Stimulated activated CD4-positive, alpha-beta T cell treated with anti-CD3 and anti-CD28 coated beads, Interleukin-1b, Interleukin-23, amount 100 ng/mL, for 24 hours (primary cell): Measurements from ENCODE around the gene PHF2.

Experiments
- DNase-seq, 4 experiments: peaks; one replicate each; pipeline ENCODE4 v3.0.0-alpha.2; 2020; ENCODE audit warnings: low read depth in 4 of 4, low spot score in 1 of 4

Gene PHF2

GRCh38 chr9:93649610-93650261 is 73.4 kb downstream of the PHF2 start:
- DNase-seq, result no peak

- no peak for DNase-seq
Measured at GRCh38 chr9:93650448-93650847, 74.1 kb downstream of the PHF2 start.

- no peak for DNase-seq
Measured at GRCh38 chr9:93651521-93651950, 75.2 kb downstream of the PHF2 start.

GRCh38 chr9:93652604-93653592 is 76.5 kb downstream of the PHF2 start:
- DNase-seq, result no peak

- no peak for DNase-seq
Measured at GRCh38 chr9:93653760-93654159, 77.4 kb downstream of the PHF2 start.

GRCh38 chr9:93654351-93654961 is 78.1 kb downstream of the PHF2 start:
- no peak for DNase-seq

- no peak for DNase-seq
Measured at GRCh38 chr9:93655621-93656425, 79.4 kb downstream of the PHF2 start.

GRCh38 chr9:93656426-93657239 is 80.2 kb downstream of the PHF2 start:
- DNase-seq, result no peak

GRCh38 chr9:93657331-93658111 is 81.1 kb downstream of the PHF2 start:
- DNase-seq, result no peak

- DNase-seq, result no peak
Measured at GRCh38 chr9:93658184-93658925, 82.0 kb downstream of the PHF2 start.

GRCh38 chr9:93659044-93659836 is 82.9 kb downstream of the PHF2 start:
- no peak for DNase-seq

- DNase-seq, result no peak
Measured at GRCh38 chr9:93659837-93660177, 83.4 kb downstream of the PHF2 start.

- DNase-seq, result no peak
Measured at GRCh38 chr9:93660352-93661046, 84.1 kb downstream of the PHF2 start.

- DNase-seq, result no peak
Measured at GRCh38 chr9:93661591-93661990, 85.2 kb downstream of the PHF2 start.

GRCh38 chr9:93662016-93662638 is 85.7 kb downstream of the PHF2 start:
- no peak for DNase-seq

- no peak for DNase-seq
Measured at GRCh38 chr9:93662952-93663572, 86.7 kb downstream of the PHF2 start.
